Stimulated activated CD4-positive, alpha-beta T cell treated with anti-CD3 and anti-CD28 coated beads, Interleukin-12 subunit alpha, Interleukin-12 subunit beta, amount 100 ng/mL, for 48 hours (primary cell): ENCODE data around the gene ENDOG.

Experiments used
- DNase-seq, 3 donors: peaks; one replicate each; pipeline ENCODE4 v3.0.0-alpha.2; 2020; ENCODE audit warnings: low read depth in 2 of 3, low spot score in 1 of 3

The ENDOG gene

GRCh38 chr9:128798896-128799295, 19.4 kb upstream of the ENDOG start:
- DNase-seq, result no peak

GRCh38 chr9:128800061-128800460, 18.2 kb upstream of the ENDOG start:
- DNase-seq, result no peak

GRCh38 chr9:128802482-128802881, 15.8 kb upstream of the ENDOG start:
- no peak for DNase-seq

GRCh38 chr9:128805661-128806060, 12.6 kb upstream of the ENDOG start:
- no peak for DNase-seq

GRCh38 chr9:128807827-128808226, 10.5 kb upstream of the ENDOG start:
- no peak for DNase-seq

- DNase-seq, result no peak
Measured at GRCh38 chr9:128808543-128808942, 9.8 kb upstream of the ENDOG start.

- DNase-seq, result no peak
Measured at GRCh38 chr9:128809036-128809599, 9.2 kb upstream of the ENDOG start.

GRCh38 chr9:128809831-128810230, 8.5 kb upstream of the ENDOG start:
- DNase-seq, result no peak

- no peak for DNase-seq
Measured at GRCh38 chr9:128810873-128811272, 7.4 kb upstream of the ENDOG start.

GRCh38 chr9:128818839-128819715, 777 bp downstream of the ENDOG start:
- peak in 2 of 3 donors; percentile 23 to 42 for DNase-seq

- DNase-seq, result no peak
Measured at GRCh38 chr9:128819716-128820664, 1.7 kb downstream of the ENDOG start.

- DNase-seq, result no peak
Measured at GRCh38 chr9:128820665-128821583, 2.6 kb downstream of the ENDOG start.

- no peak for DNase-seq
Measured at GRCh38 chr9:128821584-128822406, 3.5 kb downstream of the ENDOG start.

- no peak for DNase-seq
Measured at GRCh38 chr9:128822407-128823042, 4.2 kb downstream of the ENDOG start.

- DNase-seq, result no peak
Measured at GRCh38 chr9:128823362-128823902, 5.1 kb downstream of the ENDOG start.

- no peak for DNase-seq
Measured at GRCh38 chr9:128823903-128824406, 5.7 kb downstream of the ENDOG start.

- no peak for DNase-seq
Measured at GRCh38 chr9:128824911-128825310, 6.6 kb downstream of the ENDOG start.

GRCh38 chr9:128825923-128826700, 7.8 kb downstream of the ENDOG start:
- DNase-seq, result no peak
